ENCODE measurements around the gene RSKR.

- no peak for TF ChIP-seq SIN3A (IDR thresholded peaks at IDR 0.05; ENCODE audit: borderline replicate concordance, insufficient read depth, low read depth, low read length)
- TF ChIP-seq, protein P1, sequence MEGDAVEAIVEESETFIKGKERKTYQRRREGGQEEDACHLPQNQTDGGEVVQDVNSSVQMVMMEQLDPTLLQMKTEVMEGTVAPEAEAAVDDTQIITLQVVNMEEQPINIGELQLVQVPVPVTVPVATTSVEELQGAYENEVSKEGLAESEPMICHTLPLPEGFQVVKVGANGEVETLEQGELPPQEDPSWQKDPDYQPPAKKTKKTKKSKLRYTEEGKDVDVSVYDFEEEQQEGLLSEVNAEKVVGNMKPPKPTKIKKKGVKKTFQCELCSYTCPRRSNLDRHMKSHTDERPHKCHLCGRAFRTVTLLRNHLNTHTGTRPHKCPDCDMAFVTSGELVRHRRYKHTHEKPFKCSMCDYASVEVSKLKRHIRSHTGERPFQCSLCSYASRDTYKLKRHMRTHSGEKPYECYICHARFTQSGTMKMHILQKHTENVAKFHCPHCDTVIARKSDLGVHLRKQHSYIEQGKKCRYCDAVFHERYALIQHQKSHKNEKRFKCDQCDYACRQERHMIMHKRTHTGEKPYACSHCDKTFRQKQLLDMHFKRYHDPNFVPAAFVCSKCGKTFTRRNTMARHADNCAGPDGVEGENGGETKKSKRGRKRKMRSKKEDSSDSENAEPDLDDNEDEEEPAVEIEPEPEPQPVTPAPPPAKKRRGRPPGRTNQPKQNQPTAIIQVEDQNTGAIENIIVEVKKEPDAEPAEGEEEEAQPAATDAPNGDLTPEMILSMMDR (IDR thresholded peaks at IDR 0.05), result no peak
Observed at GRCh38 chr17:28584434-28584833, 29.6 kb downstream of the RSKR start.
